ENCODE measurements around the gene BUB1B.

BUB1B gene

GRCh38 chr15:40242601-40243000 is 81.7 kb downstream of the BUB1B start:
- DNase-seq: no peak

DNA sequence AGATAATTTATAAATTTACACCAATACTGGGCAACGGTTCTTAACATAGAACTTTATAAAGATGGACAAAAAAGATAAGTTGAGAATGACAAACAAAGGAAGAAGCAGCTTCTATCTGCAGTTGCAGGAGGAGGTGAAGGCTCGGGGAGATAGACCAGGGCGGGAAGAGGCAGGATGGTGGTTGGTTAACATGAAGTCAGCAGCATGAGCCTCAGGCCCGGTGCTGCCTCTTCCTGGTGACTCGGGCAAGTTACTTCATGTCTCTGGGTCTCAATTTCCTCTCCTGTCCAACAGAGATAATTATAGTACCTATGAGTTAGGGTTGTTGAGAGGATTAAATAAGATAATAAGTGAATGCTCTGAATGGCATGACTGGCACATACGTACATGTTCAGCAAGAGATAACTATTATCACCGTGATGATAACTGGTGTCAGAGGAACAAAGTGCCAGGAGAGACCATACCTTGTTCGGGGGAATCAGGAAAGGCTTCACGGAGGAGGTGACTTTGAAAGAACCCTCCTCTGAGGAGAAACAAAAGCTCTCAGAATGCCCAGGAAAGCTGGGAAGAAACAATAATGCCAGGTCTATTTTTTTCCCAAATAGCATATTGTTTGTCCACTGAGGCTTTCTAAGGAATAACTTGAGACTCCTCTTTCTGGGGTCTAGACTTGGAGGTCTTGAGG is 82.4 kb downstream of the BUB1B start:
- no peak for DNase-seq

DNA sequence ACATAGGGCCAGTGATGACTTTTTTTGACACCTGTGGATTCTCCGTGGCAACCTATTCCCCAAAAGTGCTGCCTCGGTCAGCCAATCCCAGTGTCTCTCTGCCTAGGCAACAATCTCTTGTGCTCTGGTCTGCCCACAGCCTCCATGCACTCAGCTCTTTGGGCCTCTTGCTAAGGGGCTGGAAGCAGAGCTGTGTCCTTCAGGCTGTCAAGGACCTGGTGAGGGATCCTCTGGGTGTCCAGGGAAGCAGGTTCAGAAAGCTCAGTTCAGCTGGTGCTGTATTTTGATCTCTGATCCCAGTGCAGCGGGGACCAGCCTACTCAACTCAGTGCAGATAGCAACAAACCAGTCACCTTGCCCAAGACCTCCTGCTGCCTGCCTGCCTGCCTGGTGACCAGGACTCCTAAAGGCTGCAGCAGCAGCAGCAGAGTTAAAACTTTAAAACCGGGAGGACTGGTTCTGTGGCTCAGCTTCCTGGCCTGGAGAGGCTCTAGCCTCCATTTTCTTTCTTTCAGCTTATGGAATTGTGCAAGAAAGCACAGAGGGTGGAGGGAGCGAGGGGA is 84.2 kb downstream of the BUB1B start:
- DNase-seq: no peak

- DNase-seq: no peak
Observed at GRCh38 chr15:40245666-40246450, 85.0 kb downstream of the BUB1B start.

DNA sequence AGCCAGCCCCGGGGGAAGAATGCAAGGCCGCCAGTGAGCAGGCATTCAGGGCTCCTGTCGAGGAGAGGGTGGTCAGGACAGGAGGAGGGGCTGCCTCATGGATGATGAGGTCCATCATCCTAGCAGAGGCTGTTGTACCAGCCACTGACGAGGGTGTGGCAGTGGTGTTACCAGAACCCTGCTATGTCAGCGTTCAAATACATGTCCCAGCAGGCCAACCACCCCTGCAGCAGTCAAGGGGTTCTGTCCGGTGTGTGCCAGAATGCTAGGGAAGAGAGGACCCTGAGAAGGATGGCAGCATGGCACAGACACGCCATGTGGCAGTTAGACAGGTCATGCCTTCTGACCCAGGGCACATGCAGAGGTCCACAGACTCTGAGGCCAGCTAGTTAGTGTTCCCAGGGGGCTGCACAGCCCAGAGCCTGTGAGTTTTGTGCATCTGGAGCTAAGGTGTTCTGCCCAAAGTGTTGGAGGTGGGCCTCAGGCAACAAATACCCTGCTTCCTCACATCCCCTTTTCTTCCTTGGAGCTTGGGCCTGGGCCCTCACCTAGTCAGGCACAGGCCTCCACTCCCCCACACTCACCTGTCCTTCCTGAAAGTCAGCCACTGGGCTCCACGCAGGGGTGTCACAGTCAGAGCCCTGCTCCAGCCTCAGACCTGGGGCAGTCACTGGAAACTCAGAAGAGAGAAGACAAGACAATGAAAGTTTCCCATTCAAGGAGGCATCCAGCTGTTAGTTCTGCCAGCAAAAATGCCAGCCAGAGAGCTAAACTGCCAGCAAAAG is 85.8 kb downstream of the BUB1B start:
- DNase-seq: no peak

DNA sequence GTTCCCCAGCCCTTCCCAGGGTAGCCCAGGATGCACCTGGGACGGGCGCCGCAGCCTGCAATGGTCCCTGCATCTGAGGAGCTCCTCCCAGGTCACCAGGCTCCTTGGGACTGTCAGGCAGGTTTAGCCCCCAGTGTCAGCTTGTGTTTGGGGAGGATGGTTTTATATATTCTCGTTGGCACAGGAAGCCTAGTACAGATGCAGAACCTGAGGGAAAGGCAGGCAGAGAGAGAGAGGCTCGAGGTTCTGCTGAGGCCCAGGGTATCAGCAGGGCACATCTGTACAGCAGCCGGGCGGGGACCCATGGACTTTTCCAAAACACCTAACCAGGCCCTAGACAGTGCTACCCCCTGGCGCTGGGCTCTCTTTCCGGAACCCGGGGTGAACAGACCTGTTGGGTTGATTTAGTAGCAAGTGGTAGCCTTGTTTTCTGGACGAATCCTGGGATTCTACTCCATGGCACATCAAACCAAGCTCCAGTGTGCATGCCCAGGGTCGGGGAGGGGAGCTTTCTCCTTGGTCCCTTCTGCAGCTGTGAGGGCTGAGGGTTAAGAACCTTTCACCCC is 86.6 kb downstream of the BUB1B start:
- no peak for DNase-seq

- DNase-seq: no peak
Observed at GRCh38 chr15:40248006-40248783, 87.3 kb downstream of the BUB1B start.

- DNase-seq: no peak
Observed at GRCh38 chr15:40249477-40250303, 88.8 kb downstream of the BUB1B start.

DNA sequence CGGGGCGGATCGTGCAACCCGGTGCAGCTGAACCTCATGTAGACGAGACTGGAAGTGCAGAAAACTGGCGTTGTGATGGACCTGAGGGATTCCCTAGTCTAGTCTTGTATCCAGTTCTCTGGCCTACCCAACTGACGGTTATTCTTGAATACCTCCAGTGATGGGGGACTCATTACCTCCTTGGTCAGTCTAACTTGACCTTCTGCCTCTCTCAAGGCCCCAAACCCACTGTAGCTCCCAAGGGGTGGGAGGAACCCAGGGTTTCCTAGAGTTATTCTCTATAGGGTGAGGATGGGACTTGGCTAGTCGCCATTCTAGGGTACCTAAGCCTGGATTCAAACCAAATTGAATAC is 89.4 kb downstream of the BUB1B start:
- DNase-seq: no peak

DNA sequence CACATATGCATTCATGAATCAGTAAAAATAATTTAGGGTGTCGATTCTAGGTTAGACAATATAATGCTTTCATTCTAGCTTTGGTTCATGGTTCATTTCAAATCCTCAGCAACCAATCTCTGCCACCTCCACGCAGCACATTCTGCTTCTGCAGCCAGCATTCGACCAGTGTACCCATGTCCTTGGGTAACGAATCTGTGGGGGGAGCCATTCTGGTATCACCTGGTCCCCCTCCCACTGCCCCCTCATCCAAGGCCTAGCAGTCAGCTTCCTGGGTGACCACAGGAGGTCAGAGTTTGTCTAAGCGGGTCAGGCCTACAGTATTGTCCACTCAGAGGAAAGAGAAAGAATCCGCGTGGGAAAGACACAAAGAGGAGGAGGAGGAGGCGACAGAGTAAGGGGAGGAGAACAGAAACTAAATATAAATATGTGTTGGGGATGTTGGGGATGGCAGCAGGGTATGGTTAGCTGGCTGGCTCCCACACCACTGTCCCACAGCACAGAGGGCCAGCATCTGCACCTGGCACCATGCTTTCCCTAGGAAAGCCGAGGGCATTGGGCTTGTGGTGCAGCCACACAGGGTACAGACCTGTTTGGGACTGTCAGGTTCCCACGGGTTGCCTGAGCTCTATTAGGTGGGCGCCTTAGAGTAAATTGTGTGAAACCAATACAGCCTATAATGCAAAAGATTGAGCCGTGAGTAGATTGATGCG is 90.1 kb downstream of the BUB1B start:
- no peak for DNase-seq

- no peak for DNase-seq
Observed at GRCh38 chr15:40251486-40252140, 90.7 kb downstream of the BUB1B start.

GRCh38 chr15:40252141-40252437 is 91.2 kb downstream of the BUB1B start:
- no peak for DNase-seq

DNA sequence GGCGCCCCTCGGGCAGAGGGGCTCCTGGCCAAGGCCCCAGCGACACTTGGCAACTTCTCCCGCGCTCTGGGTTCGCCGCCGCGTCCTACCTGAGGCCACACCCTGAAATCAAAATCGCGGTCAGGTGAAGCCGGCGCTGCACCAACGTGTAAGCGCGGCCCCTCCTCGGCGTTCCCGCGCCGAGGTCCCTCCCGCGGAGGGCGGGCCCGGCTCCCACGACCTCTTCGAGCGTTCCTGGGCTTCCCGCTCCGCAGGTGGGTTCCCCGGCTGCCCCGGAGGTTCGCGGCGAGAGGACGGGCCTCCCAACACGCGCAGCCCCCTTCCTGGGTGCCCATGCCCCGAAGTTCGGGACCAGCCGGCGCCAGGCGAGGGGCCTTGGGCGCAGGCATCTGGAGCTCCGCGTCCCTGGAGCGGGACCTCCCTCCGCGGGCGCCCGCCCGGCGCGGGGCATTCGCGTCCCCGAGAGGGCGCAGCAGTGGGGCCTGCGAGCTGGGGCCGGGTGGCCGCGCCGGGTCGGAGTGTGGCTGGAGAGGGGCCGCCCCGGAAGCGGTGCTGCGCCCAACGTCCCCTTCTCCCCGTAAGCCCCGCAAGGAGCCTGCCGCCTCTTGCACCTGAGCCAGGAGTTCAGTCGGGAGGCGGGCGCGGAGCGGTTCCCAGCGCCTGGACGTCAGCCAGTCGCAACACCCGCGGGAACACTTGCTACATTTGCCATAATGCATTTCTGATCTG is 91.7 kb downstream of the BUB1B start:
- DNase-seq: peak; percentile 9

DNA sequence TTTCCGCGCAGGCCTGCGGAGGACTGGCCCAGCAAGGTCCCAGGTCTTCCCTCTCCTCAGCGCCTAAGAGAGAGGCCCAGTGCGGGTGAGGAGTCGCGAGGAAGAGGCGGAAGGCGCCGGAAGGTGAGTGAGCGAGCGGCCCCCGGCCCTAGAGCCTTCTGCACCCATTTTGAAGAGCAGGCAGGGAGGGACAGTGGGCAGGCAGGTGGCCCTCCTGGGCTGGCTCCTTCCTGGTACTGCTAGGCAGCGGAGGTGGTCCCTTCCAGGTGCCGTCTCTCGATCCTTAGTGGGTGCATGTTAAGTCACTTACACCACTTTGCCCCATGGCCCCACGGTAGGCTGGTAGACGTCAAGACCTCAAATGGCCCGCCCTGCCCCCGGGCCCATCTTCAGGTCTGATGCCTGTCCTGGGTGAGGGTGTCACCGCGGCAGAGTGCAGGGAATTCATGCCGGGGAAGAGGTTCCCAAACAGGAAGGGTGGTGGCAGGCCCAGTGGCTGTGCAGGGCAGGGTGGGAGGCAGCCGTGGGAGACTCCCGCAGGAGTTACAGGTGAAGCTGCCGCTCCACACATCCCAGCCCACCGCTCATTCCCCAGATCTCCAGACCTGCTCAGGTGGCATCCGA is 92.4 kb downstream of the BUB1B start:
- no peak for DNase-seq

DNA sequence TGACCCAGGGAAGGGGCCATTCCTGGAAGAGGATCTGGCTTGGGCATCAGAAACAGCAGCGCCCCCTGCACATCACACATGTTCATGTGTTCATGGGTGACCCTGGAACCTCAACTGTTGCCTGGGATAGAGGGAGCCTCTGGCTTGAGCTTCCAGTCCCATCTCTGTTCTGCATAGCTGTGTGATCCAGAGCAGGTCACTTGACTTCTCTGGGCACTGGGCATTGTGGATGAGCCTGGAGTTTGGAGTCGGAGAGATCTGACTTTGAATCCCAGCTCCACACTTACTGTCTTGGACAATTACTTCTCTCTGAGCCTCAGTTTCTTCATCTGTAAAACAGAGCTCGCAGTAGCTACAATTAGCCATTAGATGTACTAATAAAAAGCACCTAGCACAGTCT is 93.6 kb downstream of the BUB1B start:
- DNase-seq: no peak

DNA sequence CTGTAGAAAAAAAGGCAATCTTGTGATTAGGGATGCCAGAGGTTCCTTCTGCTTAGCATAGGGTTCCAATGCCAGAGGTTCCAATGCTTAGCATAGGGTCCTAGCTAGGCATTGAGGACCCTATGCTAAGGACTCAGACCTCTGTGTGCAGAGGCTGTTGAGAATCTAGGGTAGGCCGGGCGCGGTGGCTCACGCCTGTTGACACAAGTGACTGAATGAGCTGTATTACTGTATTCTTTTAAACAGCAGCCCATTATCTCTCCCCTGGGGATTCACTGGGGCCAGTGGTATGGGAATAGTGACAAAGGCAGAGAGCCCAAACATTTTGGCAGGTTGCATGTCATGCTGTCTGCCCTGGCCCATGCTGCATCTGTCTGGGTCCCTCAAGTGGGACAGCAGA is 94.2 kb downstream of the BUB1B start:
- DNase-seq: no peak

- DNase-seq: no peak
Observed at GRCh38 chr15:40256638-40257235, 95.9 kb downstream of the BUB1B start.

GRCh38 chr15:40257656-40258450 is 97.0 kb downstream of the BUB1B start:
- no peak for DNase-seq
